ENCODE data around the gene CBFA2T2.
"Not testable (repeated sequence)": the region's sequence is repeated elsewhere in the genome, so short reads cannot be mapped to it uniquely, and the experiment has no call there.

CBFA2T2 gene

DNA sequence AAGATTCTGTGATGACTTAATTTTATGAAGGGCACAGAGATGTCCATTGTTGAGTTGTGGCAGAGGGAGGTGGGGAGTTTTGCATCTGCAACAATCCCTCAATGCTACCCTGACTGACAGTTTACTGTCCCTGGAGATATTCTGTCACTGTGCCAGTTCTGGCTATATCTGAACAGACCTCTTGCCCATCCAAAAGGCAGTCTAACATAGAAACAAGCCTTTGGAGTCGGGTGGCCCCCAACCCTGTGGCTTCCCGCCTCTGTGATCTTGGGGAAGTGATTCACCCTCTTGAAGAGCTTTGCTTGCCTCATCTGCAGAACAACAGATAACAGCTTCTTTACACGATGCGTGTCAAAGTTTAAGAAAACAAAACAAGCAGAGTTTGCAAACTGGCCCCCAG is 200.1 kb downstream of the CBFA2T2 start:
- Histone ChIP-seq H3K9me3 (ENCODE audit: low read length) (no peaks in the 10 kb centered on the region), H3K4me3 (ENCODE audit: low read length) (no peak overlapping the region), H3K4me1 (ENCODE audit: insufficient read depth, low read length) (peaks cover 29% of the 10 kb centered on the region), H3K27me3 (ENCODE audit: insufficient read depth, low read length) (no peaks in the 10 kb centered on the region), H2AFZ (ENCODE audit: low read depth, low read length) (no peak overlapping the region), H3K36me3 (ENCODE audit: insufficient read depth, low read length) (no peaks in the 10 kb centered on the region)

DNA sequence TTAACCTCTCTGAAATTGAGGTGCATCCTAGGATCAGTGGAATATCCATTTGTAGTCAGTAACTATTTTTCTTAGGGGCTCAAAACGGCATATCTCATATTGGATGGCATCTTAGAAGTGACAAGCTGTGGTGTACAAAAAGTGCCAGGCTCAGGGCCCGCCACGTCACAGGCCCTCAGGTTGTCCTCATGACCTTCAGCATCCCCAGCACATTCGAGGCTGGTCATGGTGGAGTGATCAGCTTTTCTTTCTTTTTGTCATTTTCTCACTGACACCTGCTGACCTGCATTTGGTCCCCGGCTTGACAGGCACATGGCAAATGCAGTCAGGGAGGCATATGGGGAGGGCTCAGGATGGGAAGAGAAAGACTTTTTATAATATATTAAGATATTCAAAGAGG is 203.4 kb downstream of the CBFA2T2 start:
- no peaks in the 10 kb centered on the region for H3K36me3 ChIP-seq (ENCODE audit: insufficient read depth, low read length)
- H3K4me3 ChIP-seq (ENCODE audit: low read length), result no peak overlapping the region
- no peaks in the 10 kb centered on the region for H3K27me3 ChIP-seq (ENCODE audit: insufficient read depth, low read length)
- H2AFZ ChIP-seq (ENCODE audit: low read depth, low read length), result no peak overlapping the region
- H3K9me3 ChIP-seq (ENCODE audit: low read length), result peaks cover 2% of the 10 kb centered on the region
- peaks cover 24% of the 10 kb centered on the region for H3K4me1 ChIP-seq (ENCODE audit: insufficient read depth, low read length)

DNA sequence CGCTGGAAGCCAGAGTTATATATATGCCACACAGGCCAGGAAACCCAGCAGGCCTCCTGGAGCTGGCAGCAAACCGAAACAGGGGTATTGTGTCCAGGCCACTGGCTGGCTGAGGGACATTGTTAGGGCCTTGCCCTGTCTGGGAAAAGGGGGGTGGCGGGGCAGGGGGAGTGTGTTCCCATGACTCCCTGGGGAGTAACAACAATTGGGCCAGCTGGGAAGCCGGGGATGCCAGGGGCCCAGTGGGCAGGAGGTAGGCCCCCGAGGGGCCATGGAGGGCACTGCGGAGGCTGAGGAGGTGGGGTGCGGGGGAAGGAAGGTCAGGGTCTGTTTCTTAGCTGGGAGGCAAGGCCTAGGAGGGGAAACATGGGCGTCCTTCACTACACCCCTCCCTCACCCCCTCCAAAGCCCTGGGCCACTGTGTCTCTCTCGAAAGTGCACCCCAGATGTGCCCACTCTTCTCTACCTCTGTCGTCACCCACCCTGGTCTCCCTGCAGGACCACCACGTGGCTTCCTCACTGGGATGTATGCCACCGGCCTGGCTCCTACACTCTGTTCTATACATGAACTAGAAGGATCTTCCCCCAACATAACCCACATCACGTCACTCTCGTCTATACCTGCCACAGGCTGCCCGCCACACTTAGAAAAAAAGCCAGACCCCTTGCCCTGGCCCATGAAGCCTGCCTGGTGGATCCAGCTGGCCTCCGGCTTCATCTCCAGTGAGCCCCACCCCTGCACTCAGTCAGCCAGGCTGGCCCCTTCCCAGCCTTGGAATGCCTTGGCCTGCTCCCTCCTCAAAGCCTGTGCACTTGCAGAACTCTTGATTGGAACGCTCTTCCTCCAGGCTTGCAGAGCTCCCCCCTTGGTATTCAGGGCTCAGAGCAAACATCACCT is 204.1 kb downstream of the CBFA2T2 start:
- H3K36me3 ChIP-seq (ENCODE audit: insufficient read depth, low read length), result no peaks in the 10 kb centered on the region
- no peak overlapping the region for H2AFZ ChIP-seq (ENCODE audit: low read depth, low read length)
- H3K9me3 ChIP-seq (ENCODE audit: low read length), result peaks cover 2% of the 10 kb centered on the region
- no peak overlapping the region for H3K4me3 ChIP-seq (ENCODE audit: low read length)
- peaks cover 24% of the 10 kb centered on the region for H3K4me1 ChIP-seq (ENCODE audit: insufficient read depth, low read length)
- no peaks in the 10 kb centered on the region for H3K27me3 ChIP-seq (ENCODE audit: insufficient read depth, low read length)

- Histone ChIP-seq H3K27me3 (ENCODE audit: insufficient read depth, low read length) (no peaks in the 10 kb centered on the region), H3K4me1 (ENCODE audit: insufficient read depth, low read length) (peaks cover 24% of the 10 kb centered on the region), H2AFZ (ENCODE audit: low read depth, low read length) (no peak overlapping the region), H3K4me3 (ENCODE audit: low read length) (no peak overlapping the region), H3K9me3 (ENCODE audit: low read length) (peaks cover 2% of the 10 kb centered on the region), H3K36me3 (ENCODE audit: insufficient read depth, low read length) (no peaks in the 10 kb centered on the region)
These were observed 204.7 kb downstream of the CBFA2T2 start for GRCh38 chr20:33694639-33695012.

GRCh38 chr20:33696448-33696847 is 206.6 kb downstream of the CBFA2T2 start:
- H3K27me3 ChIP-seq (ENCODE audit: insufficient read depth, low read length), result no peaks in the 10 kb centered on the region
- H3K9me3 ChIP-seq (ENCODE audit: low read length), result peaks cover 2% of the 10 kb centered on the region
- no peak overlapping the region for H3K4me3 ChIP-seq (ENCODE audit: low read length)
- peaks cover 17% of the 10 kb centered on the region for H3K4me1 ChIP-seq (ENCODE audit: insufficient read depth, low read length)
- no peaks in the 10 kb centered on the region for H3K36me3 ChIP-seq (ENCODE audit: insufficient read depth, low read length)
- no peak overlapping the region for H2AFZ ChIP-seq (ENCODE audit: low read depth, low read length)

DNA sequence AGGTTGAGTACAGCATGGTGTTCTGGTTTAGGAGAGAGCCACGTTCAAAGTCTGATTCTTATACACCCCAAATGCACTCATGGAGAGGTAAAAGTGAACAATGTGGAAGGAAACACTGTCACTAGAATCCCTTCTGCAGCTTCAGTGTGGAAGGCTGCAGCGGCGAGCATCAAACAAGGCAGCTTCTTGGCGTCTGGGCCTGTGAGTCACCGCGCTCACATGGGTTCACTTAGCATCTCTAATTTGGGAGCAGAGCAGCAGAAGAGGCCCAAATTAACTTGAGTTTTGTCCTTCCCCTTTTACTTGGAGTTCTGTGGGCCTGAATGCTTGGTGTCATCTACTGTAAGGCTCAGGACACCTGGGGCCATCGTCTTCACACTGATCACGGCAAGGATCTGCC is 207.2 kb downstream of the CBFA2T2 start:
- Histone ChIP-seq H3K9me3 (ENCODE audit: low read length) (peaks cover 2% of the 10 kb centered on the region), H3K4me3 (ENCODE audit: low read length) (no peak overlapping the region), H3K27me3 (ENCODE audit: insufficient read depth, low read length) (no peaks in the 10 kb centered on the region), H3K36me3 (ENCODE audit: insufficient read depth, low read length) (no peaks in the 10 kb centered on the region), H2AFZ (ENCODE audit: low read depth, low read length) (no peak overlapping the region), H3K4me1 (ENCODE audit: insufficient read depth, low read length) (peaks cover 17% of the 10 kb centered on the region)

- not testable (repeated sequence) for H3K4me3 ChIP-seq (ENCODE audit: low read length); H2AFZ ChIP-seq (ENCODE audit: low read depth, low read length); H3K9me3 ChIP-seq (ENCODE audit: low read length); H3K27me3 ChIP-seq (ENCODE audit: insufficient read depth, low read length); H3K4me1 ChIP-seq (ENCODE audit: insufficient read depth, low read length); H3K36me3 ChIP-seq (ENCODE audit: insufficient read depth, low read length)
These were observed 209.1 kb downstream of the CBFA2T2 start for GRCh38 chr20:33698966-33699365.
